SK-N-MC (cell line): ENCODE results near the gene TOM1L2.

Source experiments
- DNase-seq: peaks from one replicate; pipeline ENCODE4 v3.0.0-alpha.2; 2011; ENCODE audit warnings: low read depth, low spot score
- H3K27ac ChIP-seq: fragments of 200-600 bp; sonication (generic); 2 replicates; pipeline ENCODE4 v1.5.1; 2016; ENCODE audit warnings: mixed run types
- H3K36me3 ChIP-seq: fragments of 200-600 bp; sonication (generic); 2 replicates; pipeline ENCODE4 v1.6.1; 2017; ENCODE audit warnings: antibody characterized with exemption, low read length, mixed read lengths; ENCODE audit not compliant: insufficient read depth
- H3K4me3 ChIP-seq: fragments of 200-600 bp; sonication (generic); 2 replicates; pipeline ENCODE4 v1.5.1; 2016
- H3K9ac ChIP-seq: fragments of 200-600 bp; sonication (generic); 2 replicates; pipeline ENCODE4 v1.8.0; 2017; ENCODE audit warnings: mixed run types, mixed read lengths; ENCODE audit not compliant: insufficient read length
- H3K9me3 ChIP-seq: fragments of 200-600 bp; sonication (generic); 2 replicates; pipeline ENCODE4 v1.6.1; 2017; ENCODE audit warnings: low read depth, mild to moderate bottlenecking, antibody characterized with exemption, low read length, moderate library complexity, mixed read lengths
- EZH2 ChIP-seq: fragments of 200-600 bp; sonication (generic); IDR thresholded peaks from one replicate; pipeline ENCODE4 v1.6.1; 2017; ENCODE audit warnings: antibody characterized with exemption
- FOXP2 ChIP-seq: optimal IDR thresholded peaks from 2 replicates; pipeline ENCODE3; 2011; ENCODE audit warnings: mild to moderate bottlenecking, moderate library complexity; ENCODE audit not compliant: insufficient read depth; ENCODE audit errors: extremely low read length, control extremely low read depth
- POLR2AphosphoS5 ChIP-seq: IDR thresholded peaks from 2 replicates; pipeline ENCODE4 v1.6.1; 2012; ENCODE audit warnings: mild to moderate bottlenecking, low read depth, low read length, borderline replicate concordance

TOM1L2 gene

DNA sequence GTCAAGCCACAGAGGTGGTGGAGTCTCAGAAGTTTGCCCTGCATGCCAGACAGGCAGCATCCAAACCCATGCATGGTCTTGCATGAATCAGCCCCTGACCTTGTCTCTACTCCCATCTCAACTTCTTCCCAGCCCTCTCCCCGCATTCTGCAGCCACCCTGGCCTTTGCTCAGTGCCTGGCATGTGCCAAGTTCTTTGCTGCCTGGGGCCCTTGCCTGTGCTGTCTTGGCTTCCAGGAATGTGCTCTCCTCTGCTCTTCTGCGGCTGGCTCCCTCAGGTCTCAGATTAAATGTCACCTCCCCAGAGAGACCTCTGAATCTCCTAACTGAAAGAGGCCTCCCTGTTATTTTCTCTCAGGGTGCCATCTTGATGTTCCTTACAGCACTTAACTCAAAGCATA lies 18.1 kb upstream of the TOM1L2 start:
- no peak overlapping the region for H3K27ac ChIP-seq
- TF ChIP-seq EZH2 (no peak), FOXP2 (no peak), POLR2AphosphoS5 (no peak)
- no peak for DNase-seq
- H3K36me3 ChIP-seq, result no peaks in the 10 kb centered on the region
- H3K4me3 ChIP-seq, result no peak overlapping the region
- no peak overlapping the region for H3K9ac ChIP-seq
- no peaks in the 10 kb centered on the region for H3K9me3 ChIP-seq

DNA sequence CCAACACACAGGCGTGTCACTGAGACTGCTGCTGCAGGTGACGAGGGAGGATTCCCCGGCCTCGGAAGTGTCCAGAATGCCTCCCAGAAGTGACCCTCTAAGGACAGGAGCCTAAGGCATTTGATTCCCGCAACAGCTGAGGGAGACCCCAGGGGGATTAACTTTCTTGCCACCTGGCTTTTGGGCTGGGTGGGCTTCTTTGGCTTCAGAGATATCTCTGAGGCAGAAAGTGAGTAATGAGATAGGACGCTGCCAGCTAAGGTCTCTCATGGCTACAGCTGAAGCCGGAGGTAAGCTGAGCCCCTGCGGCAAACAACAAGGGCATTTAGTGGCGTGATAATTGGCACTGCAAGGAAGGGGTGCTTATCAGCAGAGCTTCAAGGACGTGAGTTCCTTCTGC lies 17.4 kb upstream of the TOM1L2 start:
- H3K27ac ChIP-seq, result no peak overlapping the region

DNA sequence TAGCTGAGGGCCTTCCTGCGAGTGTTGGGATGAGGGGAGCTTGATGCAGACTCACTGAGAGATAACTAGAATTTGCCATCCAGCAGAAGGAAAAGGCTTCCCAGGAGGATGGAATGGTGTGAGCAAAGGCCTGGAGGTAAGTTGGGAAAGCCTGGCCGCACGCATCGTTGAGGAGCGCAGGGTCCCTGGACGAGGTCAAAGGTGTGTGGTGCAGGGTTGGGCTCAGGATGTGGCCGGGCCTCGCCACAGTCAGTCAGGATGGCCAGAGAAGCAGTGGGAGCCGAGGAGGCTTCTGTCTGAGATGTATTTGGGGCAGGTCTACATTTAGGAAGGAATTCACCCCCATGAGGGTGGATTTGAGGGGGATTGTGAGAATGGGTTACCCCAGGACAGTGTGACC lies 16.9 kb upstream of the TOM1L2 start:
- no peak for TF ChIP-seq FOXP2
- no peak for TF ChIP-seq EZH2
- no peak for TF ChIP-seq POLR2AphosphoS5
- Histone ChIP-seq H3K9me3 (no peaks in the 10 kb centered on the region), H3K9ac (no peak overlapping the region), H3K4me3 (no peak overlapping the region), H3K27ac (no peak overlapping the region), H3K36me3 (no peaks in the 10 kb centered on the region)
- DNase-seq, result no peak

More for the DNA sequence above, 17.4 kb upstream of the TOM1L2 start:
- no peaks in the 10 kb centered on the region for H3K9me3 ChIP-seq
- no peak for DNase-seq
- no peak overlapping the region for H3K4me3 ChIP-seq
- H3K9ac ChIP-seq, result no peak overlapping the region
- H3K36me3 ChIP-seq, result no peaks in the 10 kb centered on the region
- TF ChIP-seq POLR2AphosphoS5 (no peak), FOXP2 (no peak), EZH2 (no peak)

- no peaks in the 10 kb centered on the region for H3K9me3 ChIP-seq
- TF ChIP-seq FOXP2 (no peak), POLR2AphosphoS5 (no peak), EZH2 (no peak)
- H3K27ac ChIP-seq, result no peak overlapping the region
- H3K9ac ChIP-seq, result no peak overlapping the region
- DNase-seq, result no peak
- no peaks in the 10 kb centered on the region for H3K36me3 ChIP-seq
- no peak overlapping the region for H3K4me3 ChIP-seq
Measured at GRCh38 chr17:17988427-17988945, 16.3 kb upstream of the TOM1L2 start.

GRCh38 chr17:17987901-17988300 lies 15.7 kb upstream of the TOM1L2 start:
- Histone ChIP-seq H3K36me3 (no peaks in the 10 kb centered on the region), H3K9ac (no peak overlapping the region), H3K4me3 (no peak overlapping the region), H3K27ac (no peak overlapping the region), H3K9me3 (no peaks in the 10 kb centered on the region)
- TF ChIP-seq FOXP2 (no peak), EZH2 (no peak), POLR2AphosphoS5 (no peak)
- DNase-seq, result no peak

DNA sequence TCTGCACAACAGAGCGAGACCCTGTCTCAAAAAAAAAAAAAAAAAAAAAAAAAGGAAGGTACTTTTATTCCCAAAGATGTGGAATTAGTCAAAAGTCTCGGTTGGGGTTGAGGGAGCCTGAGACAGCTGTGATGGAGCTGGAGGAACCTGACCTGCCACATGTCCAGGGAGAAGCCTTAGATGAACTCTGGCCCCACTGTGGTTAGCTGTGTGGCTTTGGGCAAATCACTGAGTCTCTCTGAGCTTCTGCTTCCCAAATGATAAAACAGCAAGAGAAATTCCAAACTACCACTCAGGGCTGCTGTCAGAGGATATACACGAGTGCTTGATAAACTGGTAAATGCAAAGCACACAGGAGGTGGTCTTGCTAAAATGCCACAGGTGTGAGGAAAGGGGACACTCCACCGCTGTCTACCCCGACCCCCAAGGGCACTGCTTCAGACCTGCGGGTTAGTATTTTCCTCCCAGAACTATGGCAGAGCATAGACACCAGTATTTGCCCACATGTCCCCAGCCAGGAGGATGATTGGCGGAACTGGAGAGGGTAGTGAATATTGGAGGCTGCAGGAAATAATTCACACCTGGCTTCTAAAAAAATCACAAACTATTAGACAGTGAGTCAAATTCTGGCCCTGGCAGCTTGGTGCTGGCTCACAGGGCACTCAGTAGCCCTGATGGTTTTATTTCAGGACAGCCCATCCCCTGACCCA lies 15.1 kb upstream of the TOM1L2 start:
- TF ChIP-seq FOXP2 (no peak), EZH2 (no peak), POLR2AphosphoS5 (no peak)
- H3K4me3 ChIP-seq, result no peak overlapping the region
- no peaks in the 10 kb centered on the region for H3K9me3 ChIP-seq
- H3K27ac ChIP-seq, result no peak overlapping the region
- no peaks in the 10 kb centered on the region for H3K36me3 ChIP-seq
- H3K9ac ChIP-seq, result no peak overlapping the region
- no peak for DNase-seq

DNA sequence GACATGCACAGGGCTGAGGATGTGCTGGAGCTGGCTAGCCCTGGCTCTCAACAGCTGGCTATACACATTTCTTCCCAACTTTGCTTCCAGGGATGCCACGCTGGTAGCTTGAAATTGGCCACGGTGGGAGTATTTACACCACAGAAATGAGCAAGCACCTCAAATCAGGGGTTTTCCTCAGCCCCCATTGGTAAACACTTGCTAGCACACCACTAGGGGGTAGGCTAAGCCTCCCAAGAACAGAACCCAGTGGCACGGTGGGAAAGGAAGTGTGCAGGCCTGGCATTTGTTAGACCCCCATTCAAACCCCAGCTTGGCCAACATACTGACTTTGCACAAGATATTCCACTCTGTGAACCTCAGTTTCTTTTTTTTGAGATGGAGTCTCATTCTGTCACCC lies 13.4 kb upstream of the TOM1L2 start:
- no peak for TF ChIP-seq EZH2
- TF ChIP-seq POLR2AphosphoS5, result no peak
- TF ChIP-seq FOXP2, result no peak
- Histone ChIP-seq H3K27ac (no peak overlapping the region), H3K9ac (no peak overlapping the region), H3K36me3 (no peaks in the 10 kb centered on the region), H3K4me3 (no peak overlapping the region), H3K9me3 (no peaks in the 10 kb centered on the region)
- no peak for DNase-seq

DNA sequence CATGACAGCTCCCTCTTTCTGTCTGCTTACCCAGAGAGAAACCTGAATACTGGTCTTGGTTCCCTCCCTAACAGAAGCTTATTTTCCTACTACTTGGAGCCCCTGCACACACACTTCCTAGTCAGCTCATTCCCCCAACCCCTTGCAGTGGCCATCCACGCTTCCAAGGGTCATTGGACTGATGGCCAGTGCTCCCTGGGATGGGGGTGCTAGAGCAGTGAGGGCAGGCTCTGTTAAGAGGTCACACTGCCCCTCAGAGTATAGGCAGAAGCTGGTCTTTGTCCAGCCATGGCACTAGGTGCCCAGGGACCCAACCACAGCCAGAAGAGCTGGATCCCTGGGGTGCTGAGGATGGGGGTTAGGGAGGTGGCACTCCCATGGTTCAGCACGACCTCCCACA lies 13.0 kb upstream of the TOM1L2 start:
- Histone ChIP-seq H3K9me3 (no peaks in the 10 kb centered on the region), H3K36me3 (no peaks in the 10 kb centered on the region), H3K9ac (no peak overlapping the region), H3K4me3 (no peak overlapping the region), H3K27ac (no peak overlapping the region)
- TF ChIP-seq POLR2AphosphoS5 (no peak), EZH2 (no peak), FOXP2 (no peak)
- DNase-seq, result no peak

- TF ChIP-seq FOXP2 (no peak), EZH2 (no peak), POLR2AphosphoS5 (no peak)
- H3K9ac ChIP-seq, result no peak overlapping the region
- no peaks in the 10 kb centered on the region for H3K9me3 ChIP-seq
- H3K27ac ChIP-seq, result no peak overlapping the region
- H3K4me3 ChIP-seq, result no peak overlapping the region
- DNase-seq, result no peak
- no peaks in the 10 kb centered on the region for H3K36me3 ChIP-seq
Measured at GRCh38 chr17:17983776-17984175, 11.6 kb upstream of the TOM1L2 start.
